Calu3 (cell line): Measurements from ENCODE around the gene ABHD10. TPM values are rescaled to one million over a fixed set of nuclear protein-coding genes. Genes with fewer than 3 reads are reported as not detected.

Experiments used
- BruUV-seq: library from RNA; stranded (reverse); fragments of 400-500 nt; replicated peaks from 2 replicates; lab custom pipeline; 2021; lab: Mats Ljungman, UMichigan
- CTCF ChIA-PET: fragments of 300-600 bp; sonication (Branson Sonifier 250); formaldehyde crosslinking; loops from one replicate; lab custom pipeline; 2022; ENCODE audit warnings: antibody characterized with exemption; lab: Charles Lee
- DNase-seq: peaks from one replicate; pipeline ENCODE4 v3.0.0; 2022
- H3K27ac Mint-ChIP-seq: one replicate; pipeline ENCODE4 v1.8.0; 2022; ENCODE audit warnings: mixed read lengths; ENCODE audit not compliant: unreplicated experiment
- H3K27me3 Mint-ChIP-seq: one replicate; pipeline ENCODE4 v1.8.0; 2022; ENCODE audit warnings: mixed read lengths; ENCODE audit not compliant: unreplicated experiment
- H3K36me3 Mint-ChIP-seq: one replicate; pipeline ENCODE4 v1.8.0; 2022; ENCODE audit warnings: mild to moderate bottlenecking, moderate library complexity, mixed read lengths; ENCODE audit not compliant: insufficient read depth, unreplicated experiment
- H3K4me1 Mint-ChIP-seq: one replicate; pipeline ENCODE4 v1.8.0; 2022; ENCODE audit warnings: mild to moderate bottlenecking, low read depth, mixed read lengths; ENCODE audit not compliant: unreplicated experiment
- H3K4me3 Mint-ChIP-seq: one replicate; pipeline ENCODE4 v1.8.0; 2022; ENCODE audit warnings: mild to moderate bottlenecking, low read depth, moderate library complexity, mixed read lengths; ENCODE audit not compliant: unreplicated experiment
- H3K9me3 Mint-ChIP-seq: one replicate; pipeline ENCODE4 v1.8.0; 2022; ENCODE audit warnings: low read depth, mixed read lengths; ENCODE audit not compliant: unreplicated experiment
- intact Hi-C: fragments of 100-400 bp; cut with micrococcal nuclease; formaldehyde crosslinking; loops from one replicate; pipeline ENCODE4 v1.10.0; 2022; ENCODE audit not compliant: unreplicated experiment
- total RNA-seq: library from RNA; stranded (reverse); gene quantifications from 2 replicates; pipeline ENCODE4 v1.2.3, GENCODE V29; 2022
- TF ChIP-seq, protein P1 (sequence below): fragments of 200-600 bp; IDR thresholded peaks from one replicate; pipeline ENCODE4 v1.8.0; 2022; ENCODE audit warnings: antibody characterized with exemption; ENCODE audit not compliant: unreplicated experiment

The ABHD10 gene
- total RNA-seq, 1 experiment from 2014 or later, result 26.4 TPM

DNA sequence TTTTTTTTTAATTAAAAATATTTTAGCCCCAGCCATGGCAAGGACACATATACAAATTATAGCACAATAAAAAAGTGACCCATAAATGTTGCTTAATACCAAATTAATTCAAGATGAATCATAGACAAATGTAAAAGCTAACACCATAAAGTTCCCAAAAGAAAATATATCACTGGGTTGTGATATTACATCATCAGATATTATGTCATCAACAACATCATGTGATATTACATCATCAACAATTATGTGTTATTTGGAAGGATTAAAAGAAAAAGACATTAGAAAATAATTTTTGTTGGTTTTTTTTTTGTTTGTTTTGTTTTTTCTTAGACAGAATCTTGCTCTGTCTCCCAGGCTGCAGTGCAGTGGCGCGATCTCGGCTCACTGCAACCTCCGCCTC lies 34.5 kb upstream of the ABHD10 start:
- DNase-seq, result no peak
- TF ChIP-seq, protein P1, sequence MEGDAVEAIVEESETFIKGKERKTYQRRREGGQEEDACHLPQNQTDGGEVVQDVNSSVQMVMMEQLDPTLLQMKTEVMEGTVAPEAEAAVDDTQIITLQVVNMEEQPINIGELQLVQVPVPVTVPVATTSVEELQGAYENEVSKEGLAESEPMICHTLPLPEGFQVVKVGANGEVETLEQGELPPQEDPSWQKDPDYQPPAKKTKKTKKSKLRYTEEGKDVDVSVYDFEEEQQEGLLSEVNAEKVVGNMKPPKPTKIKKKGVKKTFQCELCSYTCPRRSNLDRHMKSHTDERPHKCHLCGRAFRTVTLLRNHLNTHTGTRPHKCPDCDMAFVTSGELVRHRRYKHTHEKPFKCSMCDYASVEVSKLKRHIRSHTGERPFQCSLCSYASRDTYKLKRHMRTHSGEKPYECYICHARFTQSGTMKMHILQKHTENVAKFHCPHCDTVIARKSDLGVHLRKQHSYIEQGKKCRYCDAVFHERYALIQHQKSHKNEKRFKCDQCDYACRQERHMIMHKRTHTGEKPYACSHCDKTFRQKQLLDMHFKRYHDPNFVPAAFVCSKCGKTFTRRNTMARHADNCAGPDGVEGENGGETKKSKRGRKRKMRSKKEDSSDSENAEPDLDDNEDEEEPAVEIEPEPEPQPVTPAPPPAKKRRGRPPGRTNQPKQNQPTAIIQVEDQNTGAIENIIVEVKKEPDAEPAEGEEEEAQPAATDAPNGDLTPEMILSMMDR, result no peak
- H3K27ac Mint-ChIP-seq, result no peak overlapping the region
- no peaks in the 10 kb centered on the region for H3K9me3 Mint-ChIP-seq
- intact Hi-C loops, result no loop called here
- H3K36me3 Mint-ChIP-seq, result peaks cover 7% of the 10 kb centered on the region
- no peak overlapping the region for H3K4me3 Mint-ChIP-seq
- no TSS peak for BruUV-seq
- H3K4me1 Mint-ChIP-seq, result peaks cover 9% of the 10 kb centered on the region
- CTCF ChIA-PET, result no interaction called here
- no peaks in the 10 kb centered on the region for H3K27me3 Mint-ChIP-seq

DNA sequence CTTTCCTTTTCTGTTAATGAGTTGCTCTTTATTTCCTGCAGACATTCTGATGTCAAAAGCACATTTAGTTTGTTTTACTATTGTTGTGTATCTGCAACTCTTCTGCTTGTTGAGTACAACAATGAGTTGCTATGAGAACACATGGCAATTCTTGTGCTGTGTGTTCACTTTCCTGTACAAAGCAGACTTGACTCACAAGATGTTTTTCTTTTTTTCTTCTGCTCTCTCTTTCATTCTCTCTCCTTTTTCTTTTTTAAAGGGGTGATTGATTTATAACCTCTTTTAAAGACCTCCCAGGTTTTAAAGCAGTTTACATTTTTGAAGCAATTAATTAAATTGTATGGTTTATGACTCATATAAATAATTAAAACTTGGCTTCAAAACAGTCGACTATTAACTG lies 31.6 kb upstream of the ABHD10 start:
- intact Hi-C loops, result no loop called here
- no peak overlapping the region for H3K27ac Mint-ChIP-seq
- H3K4me1 Mint-ChIP-seq, result peaks cover 9% of the 10 kb centered on the region
- H3K36me3 Mint-ChIP-seq, result no peaks in the 10 kb centered on the region
- DNase-seq, result no peak
- CTCF ChIA-PET, result no interaction called here
- TF ChIP-seq, protein P1, result no peak
- H3K27me3 Mint-ChIP-seq, result no peaks in the 10 kb centered on the region
- no TSS peak for BruUV-seq
- no peaks in the 10 kb centered on the region for H3K9me3 Mint-ChIP-seq
- no peak overlapping the region for H3K4me3 Mint-ChIP-seq

DNA sequence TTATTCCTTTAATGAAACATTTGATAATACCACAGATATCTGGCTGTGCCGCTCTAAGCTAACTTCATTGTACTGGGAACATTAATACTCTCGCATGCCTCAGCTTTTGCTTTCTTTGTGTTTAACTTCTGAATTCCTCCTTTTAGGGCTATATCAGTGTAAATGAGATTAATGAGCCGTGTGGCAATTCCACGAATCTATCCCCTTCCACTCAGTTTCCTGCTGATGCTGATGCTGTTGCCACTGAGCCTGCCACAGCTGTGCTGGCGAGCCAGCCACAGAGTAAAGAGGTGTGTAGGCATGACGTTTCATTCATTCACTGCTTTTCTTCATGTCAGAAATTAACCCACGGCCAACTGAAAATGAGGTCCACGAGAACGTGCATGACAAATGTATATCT lies 30.0 kb upstream of the ABHD10 start:
- Mint-ChIP-seq H3K27me3 (no peaks in the 10 kb centered on the region), H3K4me1 (peaks cover 9% of the 10 kb centered on the region)
- CTCF ChIA-PET, result interaction anchor here (0.8 kb wide), 1 partner anchor 31 kb away, joined by 4 read pairs; no protein-coding TSS in a partner anchor

DNA sequence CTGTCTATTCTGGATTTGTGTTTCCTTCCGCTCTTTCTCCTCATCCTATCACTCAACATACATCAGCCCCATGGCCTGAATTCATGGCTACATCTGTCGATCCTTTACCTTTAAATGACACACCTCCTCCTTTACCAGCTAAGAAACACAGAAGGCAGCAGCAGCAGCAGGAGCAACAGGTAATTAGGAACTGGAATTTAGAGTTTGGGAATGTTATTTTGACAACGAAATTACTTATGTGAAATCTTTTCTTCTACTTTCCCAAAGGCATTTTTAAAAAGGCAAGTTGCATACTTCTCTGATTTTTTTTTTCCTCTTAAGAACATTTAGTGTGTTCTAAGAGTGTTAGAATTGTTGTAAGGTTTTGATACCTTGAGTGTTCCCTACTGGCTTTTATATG lies 29.1 kb upstream of the ABHD10 start:
- Mint-ChIP-seq H3K4me1 (peaks cover 9% of the 10 kb centered on the region), H3K27me3 (no peaks in the 10 kb centered on the region), H3K36me3 (no peaks in the 10 kb centered on the region), H3K27ac (no peak overlapping the region), H3K4me3 (no peak overlapping the region), H3K9me3 (no peaks in the 10 kb centered on the region)
- TF ChIP-seq, protein P1, result no peak
- CTCF ChIA-PET, result no interaction called here
- DNase-seq, result no peak
- intact Hi-C loops, result no loop called here
- no TSS peak for BruUV-seq

More for the DNA sequence above, 30.0 kb upstream of the ABHD10 start:
- Mint-ChIP-seq H3K27ac (no peak overlapping the region), H3K4me3 (no peak overlapping the region), H3K9me3 (no peaks in the 10 kb centered on the region), H3K36me3 (no peaks in the 10 kb centered on the region)
- TF ChIP-seq, protein P1, result no peak
- no peak for DNase-seq
- no TSS peak for BruUV-seq
- intact Hi-C loops, result no loop called here
